Stimulated activated CD4-positive, alpha-beta T cell treated with anti-CD3 and anti-CD28 coated beads, Interleukin-12 subunit alpha, Interleukin-12 subunit beta, amount 100 ng/mL, for 24 hours (primary cell): ENCODE data around the gene CNPPD1.

ENCODE experiments used
- DNase-seq, 2 experiments: peaks; one replicate each; pipeline ENCODE4 v3.0.0-alpha.2; 2020; ENCODE audit warnings: low read depth in 2 of 2

The CNPPD1 gene

DNA sequence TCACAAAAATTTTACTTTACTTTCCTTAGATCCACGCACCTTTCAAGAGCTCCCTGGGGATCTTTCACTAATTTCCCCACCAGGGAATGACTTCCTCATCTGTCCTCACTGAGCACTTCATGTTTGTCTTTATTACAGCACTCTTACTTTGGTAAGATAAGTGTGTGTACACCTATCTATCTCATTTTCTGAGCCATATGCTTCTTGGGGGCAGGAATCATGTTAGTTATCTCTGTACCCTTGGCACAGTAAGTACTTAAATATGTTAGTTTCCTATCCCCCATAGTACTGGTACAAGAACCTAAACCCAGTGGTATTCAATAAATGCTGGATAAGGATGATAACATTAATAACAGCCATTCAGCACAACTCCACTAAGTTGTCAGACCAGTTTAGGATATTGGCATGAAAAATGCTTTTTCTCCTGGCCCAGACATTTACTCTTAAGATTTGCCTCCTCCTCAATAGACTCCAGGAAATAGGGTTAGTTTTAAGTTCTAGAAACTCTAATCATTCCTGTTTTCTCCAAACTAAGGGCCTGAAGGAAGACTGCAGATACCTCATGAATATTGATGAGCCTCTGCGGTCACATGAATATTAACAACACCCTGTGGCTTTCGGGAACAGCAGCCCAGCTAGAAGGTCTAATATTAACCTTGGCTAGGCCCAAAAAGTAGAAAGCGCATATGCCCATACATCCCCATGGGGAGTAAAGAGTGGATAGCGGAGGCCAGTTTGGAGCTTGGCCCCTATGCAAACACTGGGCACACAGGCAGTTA, 54.3 kb downstream of the CNPPD1 start:
- DNase-seq, result no peak
